Body of pancreas (tissue), 4 donors: Measurements from ENCODE around the gene RPS21. TPM values are rescaled to one million over a fixed set of nuclear protein-coding genes. Genes with fewer than 3 reads are reported as not detected.

Source experiments
- ATAC-seq: fragments of 150-250 bp; one replicate; pipeline ENCODE4 v1.9.1; 2016
- DNase-seq, 4 donors: peaks; one replicate each; pipeline ENCODE4 v3.0.0-alpha.2; 2019
- H3K27ac ChIP-seq, 4 donors: fragments of 200-600 bp; sonication (generic); 1 replicate in 3 of 4; 2 replicates in 1 of 4; pipeline versions ENCODE4 v1.5.1 to v1.6.1; 2016 to 2019; ENCODE audit warnings: mild to moderate bottlenecking in 1 of 4, mixed read lengths in 1 of 4, moderate library complexity in 1 of 4
- H3K27me3 ChIP-seq, 2 donors: fragments of 200-600 bp; sonication (generic); one replicate each; pipeline ENCODE4 v1.6.0; 2016; ENCODE audit warnings: mild to moderate bottlenecking in 1 of 2
- H3K36me3 ChIP-seq, 2 donors: fragments of 200-600 bp; sonication (generic); replicated peaks in 1 of 2; 2 replicates each; pipeline ENCODE4 v1.5.1; 2016; ENCODE audit warnings: low read depth in 2 of 2; ENCODE audit not compliant: insufficient read depth in 1 of 2
- H3K4me1 ChIP-seq: fragments of 200-600 bp; sonication (generic); one replicate; pipeline ENCODE4 v1.6.0; 2016
- H3K4me3 ChIP-seq, 2 donors: fragments of 200-600 bp; sonication (generic); 1 replicate in 1 of 2; 2 replicates in 1 of 2; pipeline ENCODE4 v1.5.1; 2016 to 2019
- H3K9me3 ChIP-seq, 3 donors: fragments of 200-600 bp; sonication (generic); 1 replicate in 2 of 3; 2 replicates in 1 of 3; pipeline ENCODE4 v1.5.1; 2016
- CTCF ChIP-seq, 7 experiments: fragments of 450-650 bp in 4 of 7; fragments of 200-600 bp in 3 of 7; sonication (generic) in 3 of 7; IDR thresholded peaks; one replicate each; pipeline ENCODE4 v1.5.1; 2016 to 2019; ENCODE audit warnings: antibody characterized with exemption in 7 of 7
- POLR2A ChIP-seq, 3 donors: fragments of 450-650 bp; IDR thresholded peaks; one replicate each; pipeline ENCODE4 v1.6.1; 2016; ENCODE audit warnings: antibody characterized with exemption in 3 of 3, mild to moderate bottlenecking in 2 of 3
- WGBS, 2 donors: methylation state at CpG; one replicate each; pipeline ENCODE4 v1.1.5; 2017; 5-methylcytosine and 5-hydroxymethylcytosine counted together
- intact Hi-C: fragments of 100-400 bp; cut with DNase I; formaldehyde crosslinking; loops from one replicate; pipeline ENCODE4 v1.15.1; 2023
- total RNA-seq, 2 donors: library from RNA; depleted of rRNA; stranded (reverse); fragments of >200 nt; gene quantifications; one replicate each; pipeline ENCODE4 v1.1.0, GENCODE V29; 2016

The RPS21 gene
- total RNA-seq, 2 donors from 2014 or later, result 654 to 656 TPM

GRCh38 chr20:62398120-62398821, 11.4 kb downstream of the RPS21 start:
- H3K27me3 ChIP-seq, result no peaks in the 10 kb centered on the region
- DNase-seq, result no peak
- no peak for ATAC-seq
- TF ChIP-seq CTCF (IDR thresholded peaks at IDR 0.05) (no peak), POLR2A (IDR thresholded peaks at IDR 0.05) (no peak)
- 93 to 95% methylated on average over 14 to 16 of the region's 19 CpGs for WGBS, 2 donors
- intact Hi-C loops, result no loop called here
- H3K4me1 ChIP-seq, result no peaks in the 10 kb centered on the region
- no peaks in the 10 kb centered on the region for H3K36me3 ChIP-seq
- no peaks in the 10 kb centered on the region for H3K9me3 ChIP-seq
- no peak overlapping the region for H3K27ac ChIP-seq
- no peak overlapping the region for H3K4me3 ChIP-seq

DNA sequence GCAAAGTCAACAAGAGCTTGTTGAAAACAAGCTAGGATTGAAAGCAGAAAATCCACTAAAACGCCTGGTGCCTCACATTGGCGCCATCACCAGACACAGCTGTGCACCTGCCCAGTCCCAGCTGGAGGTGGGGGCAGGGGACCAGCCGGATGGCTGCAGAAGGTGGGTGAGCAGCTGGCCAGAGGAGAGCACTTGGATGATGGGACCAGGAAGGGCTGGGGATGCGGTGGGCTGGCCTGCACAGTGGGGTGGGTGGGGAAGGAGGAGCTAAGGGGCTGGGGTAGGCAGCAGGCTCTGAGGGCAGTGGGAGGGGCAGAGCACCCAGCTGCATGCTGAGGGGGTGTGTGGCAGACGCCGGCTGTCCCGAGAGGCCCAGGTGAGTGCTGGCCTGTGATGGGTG, 13.1 kb downstream of the RPS21 start:
- no peak for TF ChIP-seq POLR2A (IDR thresholded peaks at IDR 0.05)
- no peak for TF ChIP-seq CTCF (IDR thresholded peaks at IDR 0.05)
- Histone ChIP-seq H3K36me3 (no peaks in the 10 kb centered on the region), H3K27ac (no peak overlapping the region), H3K9me3 (no peaks in the 10 kb centered on the region), H3K4me1 (no peaks in the 10 kb centered on the region), H3K4me3 (no peak overlapping the region), H3K27me3 (no peaks in the 10 kb centered on the region)
- no peak for DNase-seq
- ATAC-seq, result no peak
- 72 to 77% methylated on average over 7 of the region's 7 CpGs for WGBS, 2 donors
- intact Hi-C loops, result no loop called here

GRCh38 chr20:62400541-62400940, 13.6 kb downstream of the RPS21 start:
- WGBS, 2 donors, result 89 to 90% methylated on average over 5 to 10 of the region's 10 CpGs
- no peaks in the 10 kb centered on the region for H3K36me3 ChIP-seq
- no peak overlapping the region for H3K4me3 ChIP-seq
- H3K4me1 ChIP-seq, result peaks cover 5% of the 10 kb centered on the region
- DNase-seq (no peak), ATAC-seq (no peak)
- H3K27ac ChIP-seq, result no peak overlapping the region
- no peaks in the 10 kb centered on the region for H3K27me3 ChIP-seq
- no peaks in the 10 kb centered on the region for H3K9me3 ChIP-seq
- intact Hi-C loops, result no loop called here
- TF ChIP-seq CTCF (IDR thresholded peaks at IDR 0.05), result no peak

GRCh38 chr20:62401331-62401779, 14.5 kb downstream of the RPS21 start:
- Histone ChIP-seq H3K4me1 (peaks cover 13% of the 10 kb centered on the region), H3K9me3 (no peaks in the 10 kb centered on the region), H3K36me3 (no peaks in the 10 kb centered on the region), H3K27ac (no peak overlapping the region), H3K4me3 (no peak overlapping the region), H3K27me3 (no peaks in the 10 kb centered on the region)
- ATAC-seq (no peak), DNase-seq (no peak)
- TF ChIP-seq CTCF (IDR thresholded peaks at IDR 0.05), result no peak
- TF ChIP-seq POLR2A (IDR thresholded peaks at IDR 0.05), result no peak
- 82 to 100% methylated on average over 1 to 21 of the region's 21 CpGs for WGBS, 2 donors
- intact Hi-C loops, result no loop called here
